Lower lobe of right lung (tissue), 2 donors: ENCODE data around the gene NDOR1. TPM values are rescaled to one million over a fixed set of nuclear protein-coding genes. Genes with fewer than 3 reads are reported as not detected.

Experiments
- ATAC-seq, 2 donors: fragments of 200-7000 bp; cut with Tn5 transposase; one replicate each; pipeline ENCODE4 v1.9.1; 2020 to 2022; ENCODE audit warnings: mild to moderate bottlenecking in 2 of 2, moderate library complexity in 2 of 2
- DNase-seq: peaks from one replicate; pipeline ENCODE4 v3.0.0-alpha.2; 2020
- H3K27ac ChIP-seq: fragments of 200-600 bp; one replicate; pipeline ENCODE4 v1.8.0; 2022
- H3K27me3 ChIP-seq: fragments of 200-600 bp; one replicate; pipeline ENCODE4 v1.8.0; 2022; ENCODE audit warnings: low read depth
- H3K36me3 ChIP-seq: fragments of 200-600 bp; one replicate; pipeline ENCODE4 v1.8.0; 2022; ENCODE audit warnings: mild to moderate bottlenecking
- H3K4me1 ChIP-seq: fragments of 200-600 bp; one replicate; pipeline ENCODE4 v1.8.0; 2022
- H3K4me3 ChIP-seq: fragments of 200-600 bp; one replicate; pipeline ENCODE4 v1.8.0; 2022; ENCODE audit warnings: mild to moderate bottlenecking
- H3K9me3 ChIP-seq: fragments of 200-600 bp; one replicate; pipeline ENCODE4 v1.8.0; 2022
- intact Hi-C: fragments of 100-400 bp; cut with DNase I; formaldehyde crosslinking; loops from one replicate; pipeline ENCODE4 v1.11.0; 2022
- total RNA-seq: library from RNA; stranded (reverse); fragmentation: NEBNext Ultra II Directional; extraction: Animal tissue kit (Norgen Biotek cat#: 25700); gene quantifications from one replicate; pipeline ENCODE4 v1.2.1, GENCODE V29; 2021
- TF ChIP-seq, protein P1 (sequence below): fragments of 200-600 bp; IDR thresholded peaks from one replicate; pipeline ENCODE4 v1.8.0; 2022; ENCODE audit warnings: antibody characterized with exemption, mild to moderate bottlenecking
- donor health status: DM: no; HTN: yes; CAD: no; lungs with severe emphysema.

Gene NDOR1
- total RNA-seq, 1 donor from 2014 or later = 15.6 TPM

- TF ChIP-seq, protein P1, sequence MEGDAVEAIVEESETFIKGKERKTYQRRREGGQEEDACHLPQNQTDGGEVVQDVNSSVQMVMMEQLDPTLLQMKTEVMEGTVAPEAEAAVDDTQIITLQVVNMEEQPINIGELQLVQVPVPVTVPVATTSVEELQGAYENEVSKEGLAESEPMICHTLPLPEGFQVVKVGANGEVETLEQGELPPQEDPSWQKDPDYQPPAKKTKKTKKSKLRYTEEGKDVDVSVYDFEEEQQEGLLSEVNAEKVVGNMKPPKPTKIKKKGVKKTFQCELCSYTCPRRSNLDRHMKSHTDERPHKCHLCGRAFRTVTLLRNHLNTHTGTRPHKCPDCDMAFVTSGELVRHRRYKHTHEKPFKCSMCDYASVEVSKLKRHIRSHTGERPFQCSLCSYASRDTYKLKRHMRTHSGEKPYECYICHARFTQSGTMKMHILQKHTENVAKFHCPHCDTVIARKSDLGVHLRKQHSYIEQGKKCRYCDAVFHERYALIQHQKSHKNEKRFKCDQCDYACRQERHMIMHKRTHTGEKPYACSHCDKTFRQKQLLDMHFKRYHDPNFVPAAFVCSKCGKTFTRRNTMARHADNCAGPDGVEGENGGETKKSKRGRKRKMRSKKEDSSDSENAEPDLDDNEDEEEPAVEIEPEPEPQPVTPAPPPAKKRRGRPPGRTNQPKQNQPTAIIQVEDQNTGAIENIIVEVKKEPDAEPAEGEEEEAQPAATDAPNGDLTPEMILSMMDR = no peak
- ATAC-seq (no peak), DNase-seq (no peak)
- peaks cover 6% of the 10 kb centered on the region for H3K4me1 ChIP-seq
- H3K27me3 ChIP-seq = no peaks in the 10 kb centered on the region
- no peak overlapping the region for H3K27ac ChIP-seq
- no peaks in the 10 kb centered on the region for H3K9me3 ChIP-seq
- intact Hi-C loops = no loop called here
- H3K36me3 ChIP-seq = peaks cover 62% of the 10 kb centered on the region
- H3K4me3 ChIP-seq = no peak overlapping the region
Measured at GRCh38 chr9:137178201-137178938, 27.1 kb upstream of the NDOR1 start.

GRCh38 chr9:137178939-137179630 is 26.4 kb upstream of the NDOR1 start:
- intact Hi-C loops = no loop called here
- peaks cover 69% of the 10 kb centered on the region for H3K36me3 ChIP-seq

DNA sequence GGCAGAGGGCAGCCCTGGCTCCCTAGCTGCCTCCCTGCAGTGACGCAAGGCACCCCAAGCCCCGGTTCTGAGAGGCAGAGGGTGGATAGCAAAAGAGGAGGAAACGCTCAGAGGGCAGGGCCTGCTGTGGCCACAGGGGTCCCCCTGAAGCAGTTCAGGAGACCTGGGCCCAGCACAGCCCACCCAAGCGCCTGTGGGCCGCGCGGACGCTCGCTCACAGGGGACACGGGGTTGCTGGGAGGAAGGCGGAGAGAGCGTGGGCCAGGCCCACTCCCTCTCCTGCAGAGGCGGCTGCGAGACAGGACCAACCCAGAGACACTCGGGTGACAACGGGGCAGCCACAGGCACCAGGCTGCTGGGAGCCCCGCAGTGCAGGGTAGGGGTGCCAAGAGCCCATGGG is 25.7 kb upstream of the NDOR1 start:
- peaks cover 70% of the 10 kb centered on the region for H3K36me3 ChIP-seq
- no peak for ATAC-seq

More at GRCh38 chr9:137178939-137179630, 26.4 kb upstream of the NDOR1 start:
- DNase-seq = no peak
- no peak overlapping the region for H3K4me3 ChIP-seq
- H3K27me3 ChIP-seq = no peaks in the 10 kb centered on the region
- TF ChIP-seq, protein P1 = no peak
- H3K9me3 ChIP-seq = no peaks in the 10 kb centered on the region
- H3K4me1 ChIP-seq = peaks cover 6% of the 10 kb centered on the region
- H3K27ac ChIP-seq = no peak overlapping the region
- no peak for ATAC-seq

GRCh38 chr9:137180491-137180890 is 25.0 kb upstream of the NDOR1 start:
- no peak overlapping the region for H3K4me3 ChIP-seq
- H3K27me3 ChIP-seq = no peaks in the 10 kb centered on the region
- DNase-seq (no peak), ATAC-seq (no peak)
- TF ChIP-seq, protein P1 = no peak
- no peak overlapping the region for H3K27ac ChIP-seq
- intact Hi-C loops = no loop called here
- no peaks in the 10 kb centered on the region for H3K9me3 ChIP-seq
- peaks cover 78% of the 10 kb centered on the region for H3K36me3 ChIP-seq
- peaks cover 7% of the 10 kb centered on the region for H3K4me1 ChIP-seq

More for the DNA sequence above, 25.7 kb upstream of the NDOR1 start:
- intact Hi-C loops = no loop called here
- H3K4me3 ChIP-seq = no peak overlapping the region
- H3K27ac ChIP-seq = no peak overlapping the region
- H3K27me3 ChIP-seq = no peaks in the 10 kb centered on the region
- DNase-seq = no peak
- TF ChIP-seq, protein P1 = no peak
- no peaks in the 10 kb centered on the region for H3K9me3 ChIP-seq
- H3K4me1 ChIP-seq = peaks cover 6% of the 10 kb centered on the region

- peaks cover 19% of the 10 kb centered on the region for H3K4me1 ChIP-seq
- TF ChIP-seq, protein P1 = no peak
- intact Hi-C loops = no loop called here
- no peaks in the 10 kb centered on the region for H3K9me3 ChIP-seq
- H3K4me3 ChIP-seq = no peak overlapping the region
- peaks cover 88% of the 10 kb centered on the region for H3K36me3 ChIP-seq
- ATAC-seq (no peak), DNase-seq (no peak)
- no peak overlapping the region for H3K27ac ChIP-seq
- H3K27me3 ChIP-seq = no peaks in the 10 kb centered on the region
Measured at GRCh38 chr9:137181680-137182079, 23.8 kb upstream of the NDOR1 start.
